ENCODE data around the gene OTOA.

- TF ChIP-seq CTCF (IDR thresholded peaks at IDR 0.05; ENCODE audit: low read length) (no peak), EZH2 (IDR thresholded peaks at IDR 0.05; ENCODE audit: borderline replicate concordance, low read length) (no peak)
Observed at GRCh38 chr16:21703156-21703555, 39.4 kb downstream of the OTOA start.

Measured in OCI-LY1 (cell line).